ENCODE results near the gene ARHGDIA.

GRCh38 chr17:81890447-81891302 is 19.5 kb upstream of the ARHGDIA start:
- no peak for TF ChIP-seq POLR2AphosphoS5 (IDR thresholded peaks at IDR 0.05; ENCODE audit: low read depth, low read length)
- TF ChIP-seq TAF1 (IDR thresholded peaks at IDR 0.05; ENCODE audit: borderline replicate concordance, insufficient read depth, low read length) = no peak
- TF ChIP-seq REST (IDR thresholded peaks at IDR 0.05; ENCODE audit: insufficient read depth in 1 of 2, low read depth in 2 of 2, low read length in 2 of 2) = 0 out of 4 replicates have a peak, but pooled peaks of 1 of the 2 experiments have one; percentile 39

All from PFSK-1 (cell line).